ENCODE results near the gene SAT1.

Gene SAT1

GRCh38 chrX:23822841-23823240 is 39.9 kb downstream of the SAT1 start:
- TF ChIP-seq, protein P1, sequence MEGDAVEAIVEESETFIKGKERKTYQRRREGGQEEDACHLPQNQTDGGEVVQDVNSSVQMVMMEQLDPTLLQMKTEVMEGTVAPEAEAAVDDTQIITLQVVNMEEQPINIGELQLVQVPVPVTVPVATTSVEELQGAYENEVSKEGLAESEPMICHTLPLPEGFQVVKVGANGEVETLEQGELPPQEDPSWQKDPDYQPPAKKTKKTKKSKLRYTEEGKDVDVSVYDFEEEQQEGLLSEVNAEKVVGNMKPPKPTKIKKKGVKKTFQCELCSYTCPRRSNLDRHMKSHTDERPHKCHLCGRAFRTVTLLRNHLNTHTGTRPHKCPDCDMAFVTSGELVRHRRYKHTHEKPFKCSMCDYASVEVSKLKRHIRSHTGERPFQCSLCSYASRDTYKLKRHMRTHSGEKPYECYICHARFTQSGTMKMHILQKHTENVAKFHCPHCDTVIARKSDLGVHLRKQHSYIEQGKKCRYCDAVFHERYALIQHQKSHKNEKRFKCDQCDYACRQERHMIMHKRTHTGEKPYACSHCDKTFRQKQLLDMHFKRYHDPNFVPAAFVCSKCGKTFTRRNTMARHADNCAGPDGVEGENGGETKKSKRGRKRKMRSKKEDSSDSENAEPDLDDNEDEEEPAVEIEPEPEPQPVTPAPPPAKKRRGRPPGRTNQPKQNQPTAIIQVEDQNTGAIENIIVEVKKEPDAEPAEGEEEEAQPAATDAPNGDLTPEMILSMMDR (IDR thresholded peaks at IDR 0.05; ENCODE audit: insufficient read depth, low read depth, low read length, missing control alignments) = no peak
- no peak for DNase-seq (ENCODE audit: low read depth)
- no peak overlapping the region for H3K4me3 ChIP-seq (ENCODE audit: low read depth, low read length)

DNA sequence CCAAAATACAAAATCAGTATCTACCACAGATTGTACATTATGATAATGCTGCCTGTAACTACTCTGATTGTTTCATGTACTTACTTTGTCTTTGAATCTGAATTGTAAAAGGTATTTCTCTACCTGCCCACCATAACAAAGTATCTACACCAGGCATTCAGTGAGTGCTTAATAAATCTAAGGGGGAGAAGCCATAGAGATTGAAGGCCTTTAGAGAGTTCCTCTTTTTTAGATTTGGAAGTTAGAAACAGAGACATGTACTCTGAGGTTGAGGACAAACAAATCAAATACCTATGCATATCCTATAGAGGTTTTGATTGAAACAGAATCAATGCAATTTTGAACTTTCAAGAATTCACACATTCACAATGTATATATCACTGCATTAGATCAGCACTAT is 42.7 kb downstream of the SAT1 start:
- DNase-seq (ENCODE audit: low read depth) = no peak
- H3K4me3 ChIP-seq (ENCODE audit: low read depth, low read length) = no peak overlapping the region
- TF ChIP-seq, protein P1 (IDR thresholded peaks at IDR 0.05; ENCODE audit: insufficient read depth, low read depth, low read length, missing control alignments) = no peak

GRCh38 chrX:23826216-23826615 is 43.2 kb downstream of the SAT1 start:
- TF ChIP-seq, protein P1 (IDR thresholded peaks at IDR 0.05; ENCODE audit: insufficient read depth, low read depth, low read length, missing control alignments) = no peak
- no peak for DNase-seq (ENCODE audit: low read depth)
- no peak overlapping the region for H3K4me3 ChIP-seq (ENCODE audit: low read depth, low read length)

DNA sequence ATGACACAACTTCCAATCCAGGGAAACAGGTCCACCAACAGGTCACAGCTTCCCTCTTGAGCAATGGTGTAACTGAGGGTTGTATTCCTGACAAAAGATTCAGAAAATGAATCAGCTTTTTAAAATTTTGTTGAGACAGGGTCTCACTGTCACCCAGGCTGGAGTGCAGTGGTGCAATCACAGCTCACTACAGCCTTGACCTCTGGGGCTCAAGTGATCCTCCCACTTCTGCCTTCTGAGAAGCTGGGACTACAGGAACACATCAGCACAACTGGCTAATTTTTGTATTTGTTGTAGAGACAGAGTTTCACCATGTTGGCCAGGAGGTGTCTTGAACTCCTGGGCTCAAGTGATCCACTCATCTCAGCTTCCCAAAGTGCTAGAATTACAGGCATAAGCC is 43.7 kb downstream of the SAT1 start:
- TF ChIP-seq, protein P1 (IDR thresholded peaks at IDR 0.05; ENCODE audit: insufficient read depth, low read depth, low read length, missing control alignments) = no peak
- no peak for DNase-seq (ENCODE audit: low read depth)
- H3K4me3 ChIP-seq (ENCODE audit: low read depth, low read length) = no peak overlapping the region

- TF ChIP-seq, protein P1 (IDR thresholded peaks at IDR 0.05; ENCODE audit: insufficient read depth, low read depth, low read length, missing control alignments) = no peak
- no peak for DNase-seq (ENCODE audit: low read depth)
- H3K4me3 ChIP-seq (ENCODE audit: low read depth, low read length) = no peak overlapping the region
These were observed 45.9 kb downstream of the SAT1 start for GRCh38 chrX:23828881-23829280.

- no peak for DNase-seq (ENCODE audit: low read depth)
- no peak overlapping the region for H3K4me3 ChIP-seq (ENCODE audit: low read depth, low read length)
- TF ChIP-seq, protein P1 (IDR thresholded peaks at IDR 0.05; ENCODE audit: insufficient read depth, low read depth, low read length, missing control alignments) = no peak
These were observed 49.7 kb downstream of the SAT1 start for GRCh38 chrX:23832721-23833120.

All from GM12865 (cell line).